WTC11 (cell line): ENCODE data around the gene HOXA9. TPM values are rescaled to one million over a fixed set of nuclear protein-coding genes. Genes with fewer than 3 reads are reported as not detected.

ENCODE experiments used
- ATAC-seq: fragments of 200-7000 bp; cut with Tn5 transposase; 2 replicates; pipeline ENCODE4 v1.10.0; 2021; ENCODE audit warnings: mild to moderate bottlenecking, moderate library complexity
- CTCF ChIA-PET: fragments of 300-600 bp; sonication (Branson Sonifier 250); formaldehyde crosslinking; loops from one replicate; lab custom pipeline; 2021; ENCODE audit warnings: antibody characterized with exemption; lab: Charles Lee
- POLR2A ChIA-PET: fragments of 350-600 bp; sonication (Branson Sonifier 250); formaldehyde crosslinking; loops from one replicate; lab custom pipeline; 2021; ENCODE audit warnings: antibody characterized with exemption; lab: Charles Lee
- DNase-seq: peaks from one replicate; pipeline ENCODE4 v3.0.0; 2021; ENCODE audit warnings: low spot score
- H3K27ac Mint-ChIP-seq: 2 replicates; pipeline ENCODE4 v1.8.0; 2021; ENCODE audit warnings: mixed read lengths
- H3K27me3 Mint-ChIP-seq: 2 replicates; pipeline ENCODE4 v1.8.0; 2021; ENCODE audit warnings: low read depth, mild to moderate bottlenecking, moderate library complexity, mixed read lengths
- H3K36me3 Mint-ChIP-seq: 2 replicates; pipeline ENCODE4 v1.8.0; 2021; ENCODE audit warnings: mixed read lengths
- H3K4me1 Mint-ChIP-seq: 2 replicates; pipeline ENCODE4 v1.8.0; 2022; ENCODE audit warnings: mixed read lengths
- H3K4me3 Mint-ChIP-seq: 2 replicates; pipeline ENCODE4 v1.8.0; 2021; ENCODE audit warnings: mild to moderate bottlenecking, moderate library complexity, mixed read lengths
- H3K9me3 Mint-ChIP-seq: 2 replicates; pipeline ENCODE4 v1.8.0; 2021; ENCODE audit warnings: mixed read lengths
- ARID4B ChIP-seq: sonication (generic); formaldehyde crosslinking; IDR thresholded peaks from 2 replicates; pipeline ENCODE4 v1.8.0; 2023; ENCODE audit warnings: missing genetic modification reagents, mild to moderate bottlenecking, borderline replicate concordance
- CDX4 ChIP-seq: fragments of 250-450 bp; sonication (Bioruptor Pico); IDR thresholded peaks from 2 replicates; pipeline ENCODE4 v1.9.0; 2021; ENCODE audit warnings: moderate library complexity, mild to moderate bottlenecking, inconsistent platforms, borderline replicate concordance
- CREB1 ChIP-seq: sonication (generic); formaldehyde crosslinking; IDR thresholded peaks from 2 replicates; pipeline ENCODE4 v1.8.0; 2023; ENCODE audit warnings: mild to moderate bottlenecking, missing genetic modification reagents
- CREM ChIP-seq: sonication (generic); formaldehyde crosslinking; IDR thresholded peaks from 2 replicates; pipeline ENCODE4 v1.8.1; 2022; ENCODE audit warnings: mild to moderate bottlenecking, missing genetic modification reagents, moderate library complexity
- ETV6 ChIP-seq: sonication (generic); formaldehyde crosslinking; IDR thresholded peaks from 2 replicates; pipeline ENCODE4 v1.8.1; 2022; ENCODE audit warnings: mild to moderate bottlenecking, missing genetic modification reagents
- FOXK1 ChIP-seq: sonication (generic); formaldehyde crosslinking; IDR thresholded peaks from 2 replicates; pipeline ENCODE4 v1.8.0; 2022; ENCODE audit warnings: mild to moderate bottlenecking, moderate library complexity, missing genetic modification reagents
- GABPB1 ChIP-seq: sonication (generic); formaldehyde crosslinking; IDR thresholded peaks from 2 replicates; pipeline ENCODE4 v1.8.1; 2023; ENCODE audit warnings: mild to moderate bottlenecking, missing genetic modification reagents
- GRHL2 ChIP-seq: fragments of 250-450 bp; sonication (Bioruptor Pico); IDR thresholded peaks from 2 replicates; pipeline ENCODE4 v1.8.0; 2022; ENCODE audit warnings: mild to moderate bottlenecking, moderate library complexity; ENCODE audit not compliant: insufficient replicate concordance, severe bottlenecking
- HMGA2 ChIP-seq: fragments of 250-450 bp; sonication (Bioruptor Pico); IDR thresholded peaks from 2 replicates; pipeline ENCODE4 v1.4.0; 2021; ENCODE audit warnings: mild to moderate bottlenecking, moderate library complexity
- IRF1 ChIP-seq: sonication (generic); formaldehyde crosslinking; IDR thresholded peaks from 2 replicates; pipeline ENCODE4 v1.8.0; 2023; ENCODE audit warnings: missing genetic modification reagents
- JUN ChIP-seq: sonication (generic); formaldehyde crosslinking; IDR thresholded peaks from 2 replicates; pipeline ENCODE4 v1.8.0; 2023; ENCODE audit warnings: mild to moderate bottlenecking, missing genetic modification reagents
- KAT7 ChIP-seq: sonication (generic); formaldehyde crosslinking; IDR thresholded peaks from 2 replicates; pipeline ENCODE4 v1.8.1; 2023; ENCODE audit warnings: missing genetic modification reagents, mild to moderate bottlenecking, borderline replicate concordance
- MXD4 ChIP-seq: fragments of 250-450 bp; sonication (Bioruptor Pico); IDR thresholded peaks from 2 replicates; pipeline ENCODE4 v1.8.0; 2021; ENCODE audit warnings: mild to moderate bottlenecking, moderate library complexity, borderline replicate concordance
- NFE2L1 ChIP-seq: sonication (generic); formaldehyde crosslinking; IDR thresholded peaks from 2 replicates; pipeline ENCODE4 v1.8.1; 2023; ENCODE audit warnings: missing genetic modification reagents
- NFYB ChIP-seq: sonication (generic); formaldehyde crosslinking; conservative IDR thresholded peaks from 2 replicates; pipeline ENCODE4 v1.8.0; 2022; ENCODE audit warnings: low read depth, missing genetic modification reagents
- NR2C2 ChIP-seq: sonication (generic); formaldehyde crosslinking; IDR thresholded peaks from 2 replicates; pipeline ENCODE4 v1.8.0; 2022; ENCODE audit warnings: mild to moderate bottlenecking, missing genetic modification reagents
- PRRX2 ChIP-seq: fragments of 250-450 bp; sonication (Bioruptor Pico); IDR thresholded peaks from 2 replicates; pipeline ENCODE4 v1.8.0; 2021; ENCODE audit warnings: mild to moderate bottlenecking
- RELA ChIP-seq: sonication (generic); formaldehyde crosslinking; IDR thresholded peaks from 2 replicates; pipeline ENCODE4 v1.8.1; 2022; ENCODE audit warnings: missing genetic modification reagents, mild to moderate bottlenecking, borderline replicate concordance
- SP1 ChIP-seq: sonication (generic); formaldehyde crosslinking; conservative IDR thresholded peaks from 2 replicates; pipeline ENCODE4 v1.8.1; 2022; ENCODE audit warnings: missing genetic modification reagents
- TP53 ChIP-seq: sonication (generic); formaldehyde crosslinking; IDR thresholded peaks from 2 replicates; pipeline ENCODE4 v1.8.1; 2023; ENCODE audit warnings: mild to moderate bottlenecking, missing genetic modification reagents
- ZNF138 ChIP-seq: sonication (generic); formaldehyde crosslinking; conservative IDR thresholded peaks from 2 replicates; pipeline ENCODE4 v1.8.1; 2022; ENCODE audit warnings: mild to moderate bottlenecking, moderate library complexity, missing genetic modification reagents
- ZNF232 ChIP-seq: sonication (generic); formaldehyde crosslinking; IDR thresholded peaks from 2 replicates; pipeline ENCODE4 v1.8.0; 2022; ENCODE audit warnings: mild to moderate bottlenecking, missing genetic modification reagents
- ZNF317 ChIP-seq: sonication (generic); formaldehyde crosslinking; IDR thresholded peaks from 2 replicates; pipeline ENCODE4 v1.8.1; 2023; ENCODE audit warnings: low read depth, mild to moderate bottlenecking, moderate library complexity, missing genetic modification reagents, borderline replicate concordance
- ZNF416 ChIP-seq: fragments of 250-450 bp; sonication (Bioruptor Pico); IDR thresholded peaks from 2 replicates; pipeline ENCODE4 v1.9.0; 2021; ENCODE audit warnings: mild to moderate bottlenecking, inconsistent platforms
- ZNF512 ChIP-seq: sonication (generic); formaldehyde crosslinking; IDR thresholded peaks from 2 replicates; pipeline ENCODE4 v1.8.1; 2022; ENCODE audit warnings: missing genetic modification reagents, borderline replicate concordance
- ZNF671 ChIP-seq: fragments of 250-450 bp; sonication (Bioruptor Pico); IDR thresholded peaks from 2 replicates; pipeline ENCODE4 v1.8.0; 2021; ENCODE audit warnings: mild to moderate bottlenecking
- ZSCAN18 ChIP-seq: fragments of 250-450 bp; sonication (Bioruptor Pico); IDR thresholded peaks from 2 replicates; pipeline ENCODE4 v2.1.2; 2022; ENCODE audit warnings: mild to moderate bottlenecking, moderate library complexity
- total RNA-seq: library from RNA; stranded (reverse); gene quantifications from 3 replicates; pipeline ENCODE4 v1.2.3, GENCODE V29; 2021

Gene HOXA9
- total RNA-seq, 1 experiment from 2014 or later, result not detected

GRCh38 chr7:27146491-27147198 lies 18.7 kb downstream of the HOXA9 start:
- H3K4me3 Mint-ChIP-seq, result no peak overlapping the region
- CTCF ChIA-PET, result interaction anchor here (1.0 to 3.5 kb wide), 2 partner anchors 15 to 33 kb away, joined by 3 to 46 read pairs; no protein-coding TSS in a partner anchor
- no peak for DNase-seq
- no peaks in the 10 kb centered on the region for H3K9me3 Mint-ChIP-seq
- ATAC-seq, result no peak
- H3K27me3 Mint-ChIP-seq, result peaks cover 100% of the 10 kb centered on the region
- POLR2A ChIA-PET, result no interaction called here
- no peak for TF ChIP-seq GABPB1
- no peak for TF ChIP-seq KAT7 (CRISPR knock-in tag)
- TF ChIP-seq NFE2L1 (CRISPR knock-in tag), result no peak
- no peak for TF ChIP-seq FOXK1 (CRISPR knock-in tag)
- no peak for TF ChIP-seq NFYB
- TF ChIP-seq ZSCAN18 (CRISPR knock-in tag), result no peak
- no peak for TF ChIP-seq NR2C2
- TF ChIP-seq ZNF138, result no peak
- TF ChIP-seq CDX4, result no peak
- TF ChIP-seq GRHL2 (CRISPR knock-in tag), result no peak
- TF ChIP-seq RELA (CRISPR knock-in tag), result no peak
- TF ChIP-seq IRF1 (CRISPR knock-in tag), result no peak
- TF ChIP-seq ZNF416, result no peak
- TF ChIP-seq ZNF232 (CRISPR knock-in tag), result no peak
- no peak for TF ChIP-seq ZNF512 (CRISPR knock-in tag)
- no peak for TF ChIP-seq HMGA2 (CRISPR knock-in tag)
- TF ChIP-seq, all 79 proteins: peak for 0
- no peaks in the 10 kb centered on the region for H3K36me3 Mint-ChIP-seq
- H3K27ac Mint-ChIP-seq, result no peak overlapping the region
- H3K4me1 Mint-ChIP-seq, result peaks cover 34% of the 10 kb centered on the region

- Mint-ChIP-seq H3K4me3 (no peak overlapping the region), H3K27ac (no peak overlapping the region), H3K27me3 (peaks cover 100% of the 10 kb centered on the region), H3K4me1 (peaks cover 27% of the 10 kb centered on the region), H3K36me3 (no peaks in the 10 kb centered on the region), H3K9me3 (no peaks in the 10 kb centered on the region)
- CTCF ChIA-PET, result interaction anchor here (1.0 to 3.5 kb wide), 4 partner anchors 15 to 34 kb away, joined by 3 to 46 read pairs (median 5); no protein-coding TSS in a partner anchor
- DNase-seq (no peak), ATAC-seq (no peak)
- POLR2A ChIA-PET, result no interaction called here
- TF ChIP-seq RELA (CRISPR knock-in tag) (no peak), ETV6 (CRISPR knock-in tag) (no peak), ZNF671 (CRISPR knock-in tag) (no peak), CREB1 (no peak), PRRX2 (CRISPR knock-in tag) (no peak), SP1 (CRISPR knock-in tag) (no peak), IRF1 (CRISPR knock-in tag) (no peak), ZNF317 (CRISPR knock-in tag) (no peak), MXD4 (no peak), CREM (CRISPR knock-in tag) (no peak), ARID4B (no peak), TP53 (CRISPR knock-in tag) (no peak), JUN (CRISPR knock-in tag) (no peak)
Measured at GRCh38 chr7:27145914-27146412, 19.4 kb downstream of the HOXA9 start.
